Endothelial cell of umbilical vein (primary cell): ENCODE measurements around the gene SMCO3. TPM values are rescaled to one million over a fixed set of nuclear protein-coding genes. Genes with fewer than 3 reads are reported as not detected.
"Not testable (repeated sequence)": the region's sequence is repeated elsewhere in the genome, so short reads cannot be mapped to it uniquely, and the experiment has no call there.

Experiments
- BruUV-seq: library from RNA; stranded (reverse); fragments of 400-500 nt; replicated peaks from 2 replicates; lab custom pipeline; 2021; lab: Mats Ljungman, UMichigan
- CTCF ChIA-PET: fragments of 300-600, 350-600 bp; sonication (Branson Sonifier 250); formaldehyde crosslinking; loops from one replicate; lab custom pipeline; 2021; ENCODE audit warnings: antibody characterized with exemption, inconsistent platforms; lab: Charles Lee
- POLR2A ChIA-PET: fragments of 300-600, 350-600 bp; sonication (Branson Sonifier 250); formaldehyde crosslinking; loops from one replicate; lab custom pipeline; 2021; ENCODE audit warnings: antibody characterized with exemption, inconsistent platforms; lab: Charles Lee
- DNase-seq: peaks from one replicate; pipeline ENCODE4 v3.0.0-alpha.2; 2011; ENCODE audit warnings: low read depth, low spot score
- FAIRE-seq: peaks from 2 replicates; lab custom pipeline; 2011; peaks lifted over from hg19 to GRCh38; lab: Jason Lieb, UNC
- H2AFZ ChIP-seq: 2 replicates; pipeline ENCODE4 v1.6.0; 2012; ENCODE audit warnings: low read depth, low read length, control low read depth, inconsistent platforms
- H3K27ac ChIP-seq: 2 replicates; pipeline ENCODE4 v1.5.1; 2011; ENCODE audit warnings: low read depth, mild to moderate bottlenecking, control low read depth, low read length, moderate library complexity; ENCODE audit not compliant: insufficient read depth
- H3K27me3 ChIP-seq, 2 experiments: 2 replicates each; pipeline versions ENCODE4 v1.6.0 to v1.6.1; 2011; ENCODE audit warnings: low read length in 2 of 2, mixed read lengths in 1 of 2; ENCODE audit not compliant: control insufficient read depth in 2 of 2, insufficient read depth in 2 of 2
- H3K36me3 ChIP-seq, 2 experiments: 2 replicates in 1 of 2; 3 replicates in 1 of 2; pipeline ENCODE4 v1.5.1; 2011; ENCODE audit warnings: low read length in 2 of 2, mild to moderate bottlenecking in 1 of 2, moderate library complexity in 1 of 2; ENCODE audit not compliant: control insufficient read depth in 2 of 2, insufficient read depth in 2 of 2; ENCODE audit errors: extremely low read depth in 1 of 2
- H3K4me1 ChIP-seq: 3 replicates; pipeline ENCODE4 v1.5.1; 2011; ENCODE audit warnings: mild to moderate bottlenecking, low read length; ENCODE audit not compliant: control insufficient read depth, insufficient read depth; ENCODE audit errors: extremely low read depth
- H3K4me2 ChIP-seq: 2 replicates; pipeline ENCODE4 v1.6.1; 2011; ENCODE audit warnings: low read length, control low read depth, mixed read lengths; ENCODE audit not compliant: insufficient read depth
- H3K4me3 ChIP-seq, 3 experiments: fragments of 200-600 bp in 1 of 3; sonication (generic), shearing (Covaris generic) in 1 of 3; replicated peaks in 1 of 3; 2 replicates each; pipeline ENCODE4 v1.5.1; 2011 to 2016; ENCODE audit warnings: control low read depth in 3 of 3, low read length in 3 of 3, mild to moderate bottlenecking in 2 of 3, inconsistent platforms in 1 of 3, low read depth in 1 of 3, moderate library complexity in 1 of 3; ENCODE audit not compliant: insufficient read depth in 1 of 3
- H3K79me2 ChIP-seq: 2 replicates; pipeline ENCODE4 v1.6.0; 2012; ENCODE audit warnings: low read length, inconsistent platforms; ENCODE audit not compliant: control insufficient read depth, insufficient read depth
- H3K9ac ChIP-seq: replicated peaks from 2 replicates; pipeline ENCODE3; 2011; ENCODE audit warnings: low read length, control low read depth; ENCODE audit not compliant: insufficient read depth; ENCODE audit errors: extremely low read depth
- H3K9me1 ChIP-seq: replicated peaks from 3 replicates; pipeline ENCODE4 v1.6.0; 2011; ENCODE audit warnings: mild to moderate bottlenecking, low read length; ENCODE audit not compliant: control insufficient read depth, insufficient read depth; ENCODE audit errors: extremely low read depth
- H3K9me3 ChIP-seq: replicated peaks from 2 replicates; pipeline ENCODE4 v1.5.1; 2012; ENCODE audit warnings: low read length, inconsistent platforms; ENCODE audit not compliant: control insufficient read depth, insufficient read depth
- H4K20me1 ChIP-seq: replicated peaks from 2 replicates; pipeline ENCODE3; 2011; ENCODE audit warnings: mild to moderate bottlenecking, low read length; ENCODE audit not compliant: control insufficient read depth, insufficient read depth; ENCODE audit errors: extremely low read depth
- CTCF ChIP-seq, 2 donors: IDR thresholded peaks; 1 replicate in 1 of 2; 2 replicates in 1 of 2; pipeline ENCODE4 v1.5.1; 2011; ENCODE audit warnings: low read length in 2 of 2, mild to moderate bottlenecking in 2 of 2, moderate library complexity in 2 of 2, control low read depth in 1 of 2, inconsistent platforms in 1 of 2, low read depth in 1 of 2; ENCODE audit not compliant: insufficient read depth in 1 of 2; ENCODE audit errors: extremely low read depth in 1 of 2
- EZH2 ChIP-seq: IDR thresholded peaks from 2 replicates; pipeline ENCODE4 v1.6.1; 2012; ENCODE audit warnings: borderline replicate concordance, low read depth, mild to moderate bottlenecking, moderate library complexity, low read length, inconsistent platforms; ENCODE audit not compliant: severe bottlenecking
- FOS ChIP-seq: IDR thresholded peaks from 2 replicates; pipeline ENCODE4 v1.6.1; 2011; ENCODE audit warnings: mild to moderate bottlenecking, low read length, moderate library complexity, borderline replicate concordance; ENCODE audit not compliant: insufficient read depth
- GATA2 ChIP-seq: IDR thresholded peaks from 2 replicates; pipeline ENCODE4 v1.7.0; 2011; ENCODE audit warnings: low read depth, mild to moderate bottlenecking, moderate library complexity, mixed read lengths, low read length; ENCODE audit not compliant: insufficient read length, insufficient read depth
- JUN ChIP-seq: IDR thresholded peaks from 2 replicates; pipeline ENCODE4 v1.6.1; 2011; ENCODE audit warnings: borderline replicate concordance, low read depth; ENCODE audit not compliant: insufficient read length, insufficient read depth
- MYC ChIP-seq: IDR thresholded peaks from one replicate; pipeline ENCODE4 v1.6.1; 2011; ENCODE audit warnings: mild to moderate bottlenecking, low read depth, low read length
- POLR2A ChIP-seq: IDR thresholded peaks from 2 replicates; pipeline ENCODE4 v1.6.1; 2012; ENCODE audit warnings: low read depth, mild to moderate bottlenecking, control low read depth, low read length
- POLR2AphosphoS5 ChIP-seq: IDR thresholded peaks from 2 replicates; pipeline ENCODE4 v1.6.1; 2012; ENCODE audit warnings: low read depth, mild to moderate bottlenecking, control low read depth, low read length, moderate library complexity; ENCODE audit not compliant: insufficient read depth
- dilution Hi-C: fragments of 300-500 bp; cut with MboI; formaldehyde crosslinking; loops from one replicate; pipeline ENCODE4 v1.15.0; 2019; ENCODE audit warnings: low sequenced_read_pairs; ENCODE audit not compliant: extremely low pct_ligation_motif_present
- intact Hi-C: fragments of 100-400 bp; cut with micrococcal nuclease; formaldehyde crosslinking; loops from one replicate; pipeline ENCODE4 v1.10.0; 2022
- polyA plus RNA-seq, 4 experiments: library from polyadenylated mRNA; depleted of rRNA in 3 of 4; stranded (reverse) in 3 of 4; unstranded in 1 of 4; fragments of >200 nt; gene quantifications; 2 replicates each; pipeline versions ENCODE4 v1.2.1 to v1.2.3, GENCODE V29; 2011 to 2012; ENCODE audit warnings: missing spikeins in 1 of 4
- total RNA-seq: library from RNA; stranded (reverse); gene quantifications from 2 replicates; pipeline ENCODE4 v1.2.3, GENCODE V29; 2021
- TF ChIP-seq, protein P1 (sequence below): IDR thresholded peaks from 2 replicates; pipeline ENCODE4 v1.6.1; 2011; ENCODE audit not compliant: insufficient read depth, insufficient read length

SMCO3 gene
- total and polyA plus RNA-seq, 2 donors (not counting 3 experiments of a cell fraction or from before 2014, with no cell fraction given), result 0.33 to 0.35 TPM

DNA sequence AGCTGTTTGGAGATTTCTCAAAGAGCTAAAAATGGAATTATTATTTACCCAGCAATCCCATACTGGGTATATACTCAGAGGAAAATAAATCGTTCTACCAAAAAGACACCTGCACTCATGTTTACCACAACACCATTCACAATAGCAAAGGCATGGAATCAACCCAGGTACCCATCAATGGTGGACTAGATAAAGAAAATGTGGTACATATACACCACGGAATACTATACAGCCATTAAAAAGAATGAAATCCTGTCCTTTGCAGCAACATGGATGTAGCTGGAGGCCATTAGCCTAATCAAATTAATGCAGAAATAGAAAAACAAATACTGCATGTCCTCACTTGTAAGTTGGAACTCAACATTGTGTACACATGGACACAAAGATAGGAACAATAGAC is 48.6 kb downstream of the SMCO3 start:
- no peak overlapping the region for H3K27ac ChIP-seq
- no peak for FAIRE-seq
- H3K79me2 ChIP-seq, result no peaks in the 10 kb centered on the region
- no peaks in the 10 kb centered on the region for H3K9me3 ChIP-seq
- H3K9me1 ChIP-seq, result no peaks in the 10 kb centered on the region
- peaks cover 3% of the 10 kb centered on the region for H3K4me1 ChIP-seq
- no peaks in the 10 kb centered on the region for H4K20me1 ChIP-seq
- no TSS peak for BruUV-seq
- POLR2A ChIA-PET, result no interaction called here
- no peak overlapping the region for H3K9ac ChIP-seq
- dilution Hi-C loops, result no loop called here
- no peak overlapping the region for H3K4me2 ChIP-seq
- no peak overlapping the region for H2AFZ ChIP-seq
- CTCF ChIA-PET, result no interaction called here
- H3K27me3 ChIP-seq, result no peaks in the 10 kb centered on the region
- no peak for TF ChIP-seq CTCF (IDR thresholded peaks at IDR 0.05; ENCODE audit: extremely low read depth in 1 of 2, insufficient read depth in 1 of 2, low read depth in 1 of 2, low read length in 2 of 2)
- no peak for TF ChIP-seq POLR2AphosphoS5
- no peak for TF ChIP-seq JUN
- TF ChIP-seq GATA2, result no peak
- TF ChIP-seq FOS, result no peak
- no peak for TF ChIP-seq POLR2A
- TF ChIP-seq, protein P1, sequence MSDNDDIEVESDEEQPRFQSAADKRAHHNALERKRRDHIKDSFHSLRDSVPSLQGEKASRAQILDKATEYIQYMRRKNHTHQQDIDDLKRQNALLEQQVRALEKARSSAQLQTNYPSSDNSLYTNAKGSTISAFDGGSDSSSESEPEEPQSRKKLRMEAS, result no peak
- no peak for TF ChIP-seq EZH2
- TF ChIP-seq MYC, result no peak
- no peak for DNase-seq
- intact Hi-C loops, result no loop called here
- no peaks in the 10 kb centered on the region for H3K36me3 ChIP-seq
- H3K4me3 ChIP-seq, result no peak overlapping the region

GRCh38 chr12:14759711-14760280 is 54.2 kb downstream of the SMCO3 start:
- H3K4me1 ChIP-seq, H4K20me1 ChIP-seq, H3K27me3 ChIP-seq, H3K4me3 ChIP-seq, H3K9me3 ChIP-seq, DNase-seq, dilution Hi-C loops, BruUV-seq, H3K9ac ChIP-seq, H3K79me2 ChIP-seq, H3K9me1 ChIP-seq, CTCF ChIA-PET, POLR2A ChIA-PET, H3K27ac ChIP-seq, H3K36me3 ChIP-seq, H2AFZ ChIP-seq, FAIRE-seq, H3K4me2 ChIP-seq: not testable (repeated sequence)
- intact Hi-C loops, result loop anchor here (10.0 kb wide), 1 partner anchor 505 kb away; no protein-coding TSS in a partner anchor
